Panc1 (cell line): ENCODE data around the gene TMCO4. TPM values are rescaled to one million over a fixed set of nuclear protein-coding genes. Genes with fewer than 3 reads are reported as not detected.

Experiments
- ATAC-seq: fragments of 200-7000 bp; cut with Tn5 transposase; 2 replicates; pipeline ENCODE4 v1.9.1; 2020; ENCODE audit warnings: mild to moderate bottlenecking, moderate library complexity
- BruUV-seq: library from RNA; stranded (reverse); fragments of 400-500 nt; replicated peaks from 2 replicates; lab custom pipeline; 2021; lab: Mats Ljungman, UMichigan
- CTCF ChIA-PET: fragments of 300-600 bp; sonication (Branson Sonifier 250); formaldehyde crosslinking; loops from one replicate; lab custom pipeline; 2022; ENCODE audit warnings: antibody characterized with exemption; lab: Charles Lee
- POLR2A ChIA-PET: fragments of 300-600 bp; sonication (Branson Sonifier 250); formaldehyde crosslinking; loops from one replicate; lab custom pipeline; 2022; ENCODE audit warnings: antibody characterized with exemption; lab: Charles Lee
- DNase-seq: peaks from one replicate; pipeline ENCODE4 v3.0.0-alpha.2; 2010; ENCODE audit warnings: low read depth, low spot score
- H3K27ac ChIP-seq: 2 replicates; pipeline ENCODE4 v1.5.1; 2011; ENCODE audit warnings: mild to moderate bottlenecking, low read length, inconsistent platforms
- H3K27me3 ChIP-seq: fragments of 200-500 bp; sonication (Bioruptor generic); 2 replicates; pipeline ENCODE4 v1.6.0; 2014; ENCODE audit warnings: low read length, inconsistent platforms; ENCODE audit not compliant: control insufficient read depth, insufficient read depth
- H3K36me3 ChIP-seq: fragments of 200-500 bp; sonication (Bioruptor generic); 2 replicates; pipeline ENCODE4 v1.5.1; 2014; ENCODE audit warnings: inconsistent platforms, mild to moderate bottlenecking, low read length, moderate library complexity; ENCODE audit not compliant: control insufficient read depth, insufficient read depth
- H3K4me1 ChIP-seq: 2 replicates; pipeline ENCODE4 v1.5.1; 2011; ENCODE audit warnings: inconsistent platforms, mild to moderate bottlenecking, low read length, moderate library complexity; ENCODE audit not compliant: control insufficient read depth, insufficient read depth
- H3K4me3 ChIP-seq, 2 experiments: 2 replicates each; pipeline ENCODE4 v1.5.1; 2011 to 2012; ENCODE audit warnings: low read depth in 2 of 2, low read length in 2 of 2, mild to moderate bottlenecking in 2 of 2, inconsistent platforms in 1 of 2, moderate library complexity in 1 of 2
- H3K9me3 ChIP-seq: fragments of 200-500 bp; sonication (Bioruptor generic); 2 replicates; pipeline ENCODE4 v1.5.1; 2014; ENCODE audit warnings: low read depth, mild to moderate bottlenecking, inconsistent platforms, low read length, moderate library complexity; ENCODE audit not compliant: control insufficient read depth, insufficient read depth
- POLR2AphosphoS5 ChIP-seq: IDR thresholded peaks from 2 replicates; pipeline ENCODE4 v1.6.1; 2012; ENCODE audit warnings: mild to moderate bottlenecking, low read depth, low read length, moderate library complexity
- SIN3A ChIP-seq: IDR thresholded peaks from 2 replicates; pipeline ENCODE4 v1.6.1; 2012; ENCODE audit warnings: low read depth, mild to moderate bottlenecking, low read length, moderate library complexity, borderline replicate concordance; ENCODE audit not compliant: insufficient read depth
- TCF7L2 ChIP-seq: IDR thresholded peaks from 2 replicates; pipeline ENCODE4 v1.6.1; 2011; ENCODE audit warnings: mild to moderate bottlenecking, low read depth, low read length, inconsistent platforms
- in situ Hi-C: cut with HindIII; loops from 2 replicates; pipeline ENCODE4 v1.10.0; 2016; ENCODE audit warnings: low sequenced_read_pairs, low pct_unique_long_range_greater_than_20kb
- intact Hi-C: fragments of 100-400 bp; cut with micrococcal nuclease; formaldehyde crosslinking; loops from one replicate; pipeline ENCODE4 v1.10.0; 2022; ENCODE audit not compliant: unreplicated experiment
- total RNA-seq: library from RNA; stranded (reverse); gene quantifications from one replicate; pipeline ENCODE4 v1.2.1, GENCODE V29; 2021; ENCODE audit not compliant: unreplicated experiment
- TF ChIP-seq, protein P1 (sequence below): fragments of 450-650 bp; IDR thresholded peaks from 2 replicates; pipeline ENCODE4 v1.5.1; 2017; ENCODE audit warnings: mild to moderate bottlenecking
- TF ChIP-seq, protein P2 (sequence below), 2 experiments: IDR thresholded peaks; 2 replicates each; pipeline ENCODE4 v1.6.1; 2011 to 2012; ENCODE audit warnings: low read depth in 2 of 2, control low read depth in 1 of 2, low read length in 1 of 2, mild to moderate bottlenecking in 1 of 2, moderate library complexity in 1 of 2; ENCODE audit not compliant: insufficient read depth in 1 of 2

TMCO4 gene
- total RNA-seq, 1 experiment from 2014 or later: 13.2 TPM

DNA sequence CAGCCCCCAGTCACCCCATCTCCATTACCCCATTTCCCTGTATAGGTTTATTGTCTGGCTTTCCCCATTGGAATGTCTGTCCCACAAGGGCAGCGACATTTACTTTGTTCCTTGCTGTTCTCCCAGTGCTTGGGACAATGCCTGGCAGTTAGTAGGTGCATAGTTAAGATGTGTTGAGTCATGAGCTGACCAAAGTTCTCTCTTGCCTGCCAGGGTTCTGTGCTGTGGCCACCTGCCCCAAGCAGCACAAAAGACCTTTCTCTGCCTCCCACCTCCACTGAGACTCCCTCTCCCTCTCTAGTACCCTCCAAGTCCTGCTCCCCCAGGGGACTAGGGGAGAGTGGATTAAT is 40.0 kb downstream of the TMCO4 start:
- ATAC-seq (no peak), DNase-seq (no peak)
- no peaks in the 10 kb centered on the region for H3K9me3 ChIP-seq
- BruUV-seq: no TSS peak
- H3K36me3 ChIP-seq: no peaks in the 10 kb centered on the region
- TF ChIP-seq TCF7L2: no peak
- TF ChIP-seq SIN3A: no peak
- TF ChIP-seq, protein P1, sequence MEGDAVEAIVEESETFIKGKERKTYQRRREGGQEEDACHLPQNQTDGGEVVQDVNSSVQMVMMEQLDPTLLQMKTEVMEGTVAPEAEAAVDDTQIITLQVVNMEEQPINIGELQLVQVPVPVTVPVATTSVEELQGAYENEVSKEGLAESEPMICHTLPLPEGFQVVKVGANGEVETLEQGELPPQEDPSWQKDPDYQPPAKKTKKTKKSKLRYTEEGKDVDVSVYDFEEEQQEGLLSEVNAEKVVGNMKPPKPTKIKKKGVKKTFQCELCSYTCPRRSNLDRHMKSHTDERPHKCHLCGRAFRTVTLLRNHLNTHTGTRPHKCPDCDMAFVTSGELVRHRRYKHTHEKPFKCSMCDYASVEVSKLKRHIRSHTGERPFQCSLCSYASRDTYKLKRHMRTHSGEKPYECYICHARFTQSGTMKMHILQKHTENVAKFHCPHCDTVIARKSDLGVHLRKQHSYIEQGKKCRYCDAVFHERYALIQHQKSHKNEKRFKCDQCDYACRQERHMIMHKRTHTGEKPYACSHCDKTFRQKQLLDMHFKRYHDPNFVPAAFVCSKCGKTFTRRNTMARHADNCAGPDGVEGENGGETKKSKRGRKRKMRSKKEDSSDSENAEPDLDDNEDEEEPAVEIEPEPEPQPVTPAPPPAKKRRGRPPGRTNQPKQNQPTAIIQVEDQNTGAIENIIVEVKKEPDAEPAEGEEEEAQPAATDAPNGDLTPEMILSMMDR: no peak
- TF ChIP-seq, protein P2, sequence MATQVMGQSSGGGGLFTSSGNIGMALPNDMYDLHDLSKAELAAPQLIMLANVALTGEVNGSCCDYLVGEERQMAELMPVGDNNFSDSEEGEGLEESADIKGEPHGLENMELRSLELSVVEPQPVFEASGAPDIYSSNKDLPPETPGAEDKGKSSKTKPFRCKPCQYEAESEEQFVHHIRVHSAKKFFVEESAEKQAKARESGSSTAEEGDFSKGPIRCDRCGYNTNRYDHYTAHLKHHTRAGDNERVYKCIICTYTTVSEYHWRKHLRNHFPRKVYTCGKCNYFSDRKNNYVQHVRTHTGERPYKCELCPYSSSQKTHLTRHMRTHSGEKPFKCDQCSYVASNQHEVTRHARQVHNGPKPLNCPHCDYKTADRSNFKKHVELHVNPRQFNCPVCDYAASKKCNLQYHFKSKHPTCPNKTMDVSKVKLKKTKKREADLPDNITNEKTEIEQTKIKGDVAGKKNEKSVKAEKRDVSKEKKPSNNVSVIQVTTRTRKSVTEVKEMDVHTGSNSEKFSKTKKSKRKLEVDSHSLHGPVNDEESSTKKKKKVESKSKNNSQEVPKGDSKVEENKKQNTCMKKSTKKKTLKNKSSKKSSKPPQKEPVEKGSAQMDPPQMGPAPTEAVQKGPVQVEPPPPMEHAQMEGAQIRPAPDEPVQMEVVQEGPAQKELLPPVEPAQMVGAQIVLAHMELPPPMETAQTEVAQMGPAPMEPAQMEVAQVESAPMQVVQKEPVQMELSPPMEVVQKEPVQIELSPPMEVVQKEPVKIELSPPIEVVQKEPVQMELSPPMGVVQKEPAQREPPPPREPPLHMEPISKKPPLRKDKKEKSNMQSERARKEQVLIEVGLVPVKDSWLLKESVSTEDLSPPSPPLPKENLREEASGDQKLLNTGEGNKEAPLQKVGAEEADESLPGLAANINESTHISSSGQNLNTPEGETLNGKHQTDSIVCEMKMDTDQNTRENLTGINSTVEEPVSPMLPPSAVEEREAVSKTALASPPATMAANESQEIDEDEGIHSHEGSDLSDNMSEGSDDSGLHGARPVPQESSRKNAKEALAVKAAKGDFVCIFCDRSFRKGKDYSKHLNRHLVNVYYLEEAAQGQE (IDR thresholded peaks at IDR 0.05; ENCODE audit: insufficient read depth in 1 of 2, low read depth in 2 of 2, low read length in 1 of 2): no peak
- no peak for TF ChIP-seq POLR2AphosphoS5
- H3K27me3 ChIP-seq: no peaks in the 10 kb centered on the region
- CTCF ChIA-PET: no interaction called here
- intact Hi-C loops (no loop called here), in situ Hi-C loops (no loop called here)
- H3K27ac ChIP-seq: no peak overlapping the region
- POLR2A ChIA-PET: no interaction called here
- no peaks in the 10 kb centered on the region for H3K4me1 ChIP-seq
- H3K4me3 ChIP-seq: no peak overlapping the region

DNA sequence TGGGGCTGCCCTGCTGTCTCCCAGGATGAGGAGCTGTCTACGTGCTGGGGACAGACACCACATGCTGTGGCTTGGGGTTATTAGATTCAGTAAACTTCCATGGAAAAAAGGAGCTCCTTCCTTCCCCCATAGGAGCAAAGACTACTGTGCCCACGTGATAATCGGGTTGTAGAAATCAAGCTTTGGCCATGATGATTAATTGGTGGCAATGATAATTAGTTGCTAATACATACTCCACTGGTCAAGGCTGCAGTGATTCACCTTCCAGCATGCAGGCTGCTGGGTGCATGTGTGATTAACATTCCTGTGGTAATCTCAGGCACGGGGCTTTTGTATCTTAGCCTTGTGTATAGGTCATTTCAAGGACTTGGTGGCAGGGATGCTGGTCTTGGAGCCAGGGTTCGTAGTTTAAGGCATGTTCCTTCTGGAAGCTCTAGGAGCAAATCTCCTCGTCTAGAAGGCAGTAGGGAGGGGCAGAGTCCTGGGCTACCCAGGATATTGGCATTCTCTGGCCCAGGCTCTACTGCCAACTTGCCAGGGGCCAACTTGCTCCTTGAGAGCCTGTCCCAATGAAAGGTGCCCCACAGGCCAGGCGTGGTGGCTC is 41.4 kb downstream of the TMCO4 start:
- H3K27me3 ChIP-seq: no peaks in the 10 kb centered on the region
- no peak for ATAC-seq
- TF ChIP-seq, protein P2 (IDR thresholded peaks at IDR 0.05; ENCODE audit: insufficient read depth in 1 of 2, low read depth in 2 of 2, low read length in 1 of 2): no peak
- TF ChIP-seq TCF7L2 (no peak), SIN3A (no peak), POLR2AphosphoS5 (no peak)
- TF ChIP-seq, protein P1: no peak
- in situ Hi-C loops (no loop called here), intact Hi-C loops (no loop called here)
- no TSS peak for BruUV-seq
- no peaks in the 10 kb centered on the region for H3K36me3 ChIP-seq
- CTCF ChIA-PET: no interaction called here
- H3K9me3 ChIP-seq: no peaks in the 10 kb centered on the region
- no peak overlapping the region for H3K4me3 ChIP-seq
- POLR2A ChIA-PET: interaction anchor here (0.6 kb wide), 1 partner anchor 40 kb away, joined by 3 read pairs; no protein-coding TSS in a partner anchor
- H3K27ac ChIP-seq: no peak overlapping the region
- H3K4me1 ChIP-seq: no peaks in the 10 kb centered on the region
- no peak for DNase-seq
